Parathyroid adenoma (tissue), 2 donors: ENCODE data around the gene PDIA3.

Source experiments
- H2AFZ ChIP-seq: fragments of 300-600 bp; sonication (generic); one replicate; pipeline ENCODE4 v1.7.0; 2017; ENCODE audit warnings: antibody characterized with exemption, mild to moderate bottlenecking
- H3K27ac ChIP-seq: fragments of 300-600 bp; sonication (generic); one replicate; pipeline ENCODE4 v1.7.0; 2017
- H3K27me3 ChIP-seq: fragments of 300-600 bp; sonication (generic); one replicate; pipeline ENCODE4 v1.7.0; 2017; ENCODE audit warnings: low read length; ENCODE audit not compliant: control insufficient read depth, insufficient read depth
- H3K36me3 ChIP-seq: fragments of 300-600 bp; sonication (generic); one replicate; pipeline ENCODE4 v1.7.0; 2017; ENCODE audit warnings: low read length; ENCODE audit not compliant: control insufficient read depth, insufficient read depth
- H3K4me1 ChIP-seq: fragments of 300-600 bp; sonication (generic); one replicate; pipeline ENCODE4 v1.7.0; 2017; ENCODE audit warnings: control low read depth
- H3K4me2 ChIP-seq: fragments of 300-600 bp; sonication (generic); one replicate; pipeline ENCODE4 v1.7.0; 2017; ENCODE audit warnings: low read length
- H3K4me3 ChIP-seq: fragments of 300-600 bp; sonication (generic); one replicate; pipeline ENCODE4 v1.7.0; 2017; ENCODE audit warnings: low read depth, low read length
- H3K79me2 ChIP-seq: fragments of 300-600 bp; sonication (generic); one replicate; pipeline ENCODE4 v1.7.0; 2017; ENCODE audit warnings: control low read depth
- H3K9ac ChIP-seq: fragments of 300-600 bp; sonication (generic); one replicate; pipeline ENCODE4 v1.7.0; 2017; ENCODE audit warnings: mild to moderate bottlenecking
- H3K9me3 ChIP-seq: fragments of 300-600 bp; sonication (generic); one replicate; pipeline ENCODE4 v1.7.0; 2017; ENCODE audit warnings: low read length; ENCODE audit not compliant: control insufficient read depth
- TF ChIP-seq, protein P1 (sequence below): fragments of 300-600 bp; sonication (generic); IDR thresholded peaks from one replicate; pipeline ENCODE4 v1.7.0; 2017; ENCODE audit warnings: antibody characterized with exemption, mild to moderate bottlenecking
- donor health status: primary hyperparathyroidism.

Gene PDIA3

DNA sequence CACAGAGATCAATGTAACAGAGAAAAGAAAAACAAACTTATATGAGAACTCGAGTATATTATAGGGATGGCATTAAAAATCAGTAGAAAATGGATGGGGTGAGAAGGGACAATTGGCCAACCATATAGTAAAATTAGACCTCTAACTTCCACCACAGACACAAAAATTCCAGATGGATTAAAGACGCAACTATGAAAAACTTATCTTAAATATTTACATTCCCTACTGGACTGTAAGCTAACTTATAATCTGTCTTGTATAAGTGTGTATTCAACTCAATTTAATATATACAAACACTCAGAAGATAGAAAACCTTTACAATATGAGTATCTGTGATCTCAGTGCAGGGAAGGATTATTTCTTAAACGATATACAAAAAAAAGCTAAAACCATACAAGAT, 75.3 kb downstream of the PDIA3 start:
- H3K4me3 ChIP-seq = no peak overlapping the region
- H3K4me1 ChIP-seq = no peaks in the 10 kb centered on the region
- TF ChIP-seq, protein P1, sequence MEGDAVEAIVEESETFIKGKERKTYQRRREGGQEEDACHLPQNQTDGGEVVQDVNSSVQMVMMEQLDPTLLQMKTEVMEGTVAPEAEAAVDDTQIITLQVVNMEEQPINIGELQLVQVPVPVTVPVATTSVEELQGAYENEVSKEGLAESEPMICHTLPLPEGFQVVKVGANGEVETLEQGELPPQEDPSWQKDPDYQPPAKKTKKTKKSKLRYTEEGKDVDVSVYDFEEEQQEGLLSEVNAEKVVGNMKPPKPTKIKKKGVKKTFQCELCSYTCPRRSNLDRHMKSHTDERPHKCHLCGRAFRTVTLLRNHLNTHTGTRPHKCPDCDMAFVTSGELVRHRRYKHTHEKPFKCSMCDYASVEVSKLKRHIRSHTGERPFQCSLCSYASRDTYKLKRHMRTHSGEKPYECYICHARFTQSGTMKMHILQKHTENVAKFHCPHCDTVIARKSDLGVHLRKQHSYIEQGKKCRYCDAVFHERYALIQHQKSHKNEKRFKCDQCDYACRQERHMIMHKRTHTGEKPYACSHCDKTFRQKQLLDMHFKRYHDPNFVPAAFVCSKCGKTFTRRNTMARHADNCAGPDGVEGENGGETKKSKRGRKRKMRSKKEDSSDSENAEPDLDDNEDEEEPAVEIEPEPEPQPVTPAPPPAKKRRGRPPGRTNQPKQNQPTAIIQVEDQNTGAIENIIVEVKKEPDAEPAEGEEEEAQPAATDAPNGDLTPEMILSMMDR = no peak
- peaks cover 7% of the 10 kb centered on the region for H3K79me2 ChIP-seq
- H3K27me3 ChIP-seq = no peaks in the 10 kb centered on the region
- H3K4me2 ChIP-seq = no peak overlapping the region
- H3K27ac ChIP-seq = no peak overlapping the region
- H3K9ac ChIP-seq = no peak overlapping the region
- no peaks in the 10 kb centered on the region for H3K36me3 ChIP-seq
- no peaks in the 10 kb centered on the region for H3K9me3 ChIP-seq
- no peak overlapping the region for H2AFZ ChIP-seq
